Activated T-cell treated with anti-CD3 and anti-CD28 coated beads for 24 hours (primary cell): ENCODE results near the gene FSIP1.

Source experiments
- DNase-seq: peaks from one replicate; pipeline ENCODE4 v3.0.0-alpha.2; 2020; ENCODE audit warnings: low read depth

FSIP1 gene

GRCh38 chr15:39593656-39594445 is 188.8 kb downstream of the FSIP1 start:
- DNase-seq, result no peak

- DNase-seq, result no peak
These were observed 189.5 kb downstream of the FSIP1 start for GRCh38 chr15:39593071-39593655.

GRCh38 chr15:39592500-39592899 is 190.1 kb downstream of the FSIP1 start:
- no peak for DNase-seq

- no peak for DNase-seq
These were observed 190.7 kb downstream of the FSIP1 start for GRCh38 chr15:39591896-39592315.

- DNase-seq, result no peak
These were observed 191.3 kb downstream of the FSIP1 start for GRCh38 chr15:39591141-39591895.

- DNase-seq, result no peak
These were observed 192.6 kb downstream of the FSIP1 start for GRCh38 chr15:39589815-39590644.

- no peak for DNase-seq
These were observed 193.3 kb downstream of the FSIP1 start for GRCh38 chr15:39589193-39589814.

GRCh38 chr15:39588531-39589192 is 194.0 kb downstream of the FSIP1 start:
- no peak for DNase-seq

GRCh38 chr15:39587731-39588530 is 194.7 kb downstream of the FSIP1 start:
- no peak for DNase-seq

- no peak for DNase-seq
These were observed 195.4 kb downstream of the FSIP1 start for GRCh38 chr15:39587096-39587721.

GRCh38 chr15:39586387-39587095 is 196.1 kb downstream of the FSIP1 start:
- no peak for DNase-seq

- no peak for DNase-seq
These were observed 196.8 kb downstream of the FSIP1 start for GRCh38 chr15:39585871-39586301.

- DNase-seq, result no peak
These were observed 197.2 kb downstream of the FSIP1 start for GRCh38 chr15:39585389-39585841.

- no peak for DNase-seq
These were observed 197.8 kb downstream of the FSIP1 start for GRCh38 chr15:39584662-39585388.

GRCh38 chr15:39584266-39584659 is 198.4 kb downstream of the FSIP1 start:
- DNase-seq, result no peak

- DNase-seq, result no peak
These were observed 198.9 kb downstream of the FSIP1 start for GRCh38 chr15:39583596-39584265.

- no peak for DNase-seq
These were observed 199.6 kb downstream of the FSIP1 start for GRCh38 chr15:39582977-39583595.
